Breast epithelium (tissue), 3 donors: ENCODE data around the gene TMEM18.

ENCODE experiments used
- POLR2A ChIP-seq: fragments of 450-650 bp; IDR thresholded peaks from one replicate; pipeline ENCODE4 v1.6.1; 2016; ENCODE audit warnings: antibody characterized with exemption, mild to moderate bottlenecking, moderate library complexity
- POLR2AphosphoS5 ChIP-seq, 3 donors: sonication (generic); formaldehyde crosslinking; IDR thresholded peaks; one replicate each; pipeline ENCODE4 v1.6.1; 2017; ENCODE audit warnings: antibody characterized with exemption in 3 of 3
- TF ChIP-seq, protein P1 (sequence below), 3 donors: fragments of 450-650 bp; IDR thresholded peaks; one replicate each; pipeline ENCODE4 v1.5.1; 2016 to 2017; ENCODE audit warnings: antibody characterized with exemption in 3 of 3, mild to moderate bottlenecking in 3 of 3, moderate library complexity in 3 of 3

DNA sequence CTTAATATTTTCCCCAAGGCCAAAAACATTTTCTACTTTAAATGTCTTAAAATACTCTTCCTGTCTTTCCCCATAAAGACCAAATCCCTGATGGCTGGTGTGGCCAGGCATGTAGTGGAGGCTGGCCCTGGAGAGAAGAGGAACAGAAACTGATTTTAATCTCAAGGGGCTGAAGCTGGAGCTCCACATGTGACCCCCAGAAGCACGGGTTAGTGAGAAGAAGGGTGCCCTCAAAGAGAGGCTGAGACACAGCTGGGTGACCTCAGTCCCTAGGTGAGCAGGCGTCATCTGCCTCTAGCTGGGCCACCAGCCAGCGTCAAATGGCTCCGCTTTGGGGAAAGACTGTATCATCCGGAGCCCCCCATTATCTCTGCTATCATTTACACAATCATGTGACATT, 19.3 kb upstream of the TMEM18 start:
- TF ChIP-seq, protein P1, sequence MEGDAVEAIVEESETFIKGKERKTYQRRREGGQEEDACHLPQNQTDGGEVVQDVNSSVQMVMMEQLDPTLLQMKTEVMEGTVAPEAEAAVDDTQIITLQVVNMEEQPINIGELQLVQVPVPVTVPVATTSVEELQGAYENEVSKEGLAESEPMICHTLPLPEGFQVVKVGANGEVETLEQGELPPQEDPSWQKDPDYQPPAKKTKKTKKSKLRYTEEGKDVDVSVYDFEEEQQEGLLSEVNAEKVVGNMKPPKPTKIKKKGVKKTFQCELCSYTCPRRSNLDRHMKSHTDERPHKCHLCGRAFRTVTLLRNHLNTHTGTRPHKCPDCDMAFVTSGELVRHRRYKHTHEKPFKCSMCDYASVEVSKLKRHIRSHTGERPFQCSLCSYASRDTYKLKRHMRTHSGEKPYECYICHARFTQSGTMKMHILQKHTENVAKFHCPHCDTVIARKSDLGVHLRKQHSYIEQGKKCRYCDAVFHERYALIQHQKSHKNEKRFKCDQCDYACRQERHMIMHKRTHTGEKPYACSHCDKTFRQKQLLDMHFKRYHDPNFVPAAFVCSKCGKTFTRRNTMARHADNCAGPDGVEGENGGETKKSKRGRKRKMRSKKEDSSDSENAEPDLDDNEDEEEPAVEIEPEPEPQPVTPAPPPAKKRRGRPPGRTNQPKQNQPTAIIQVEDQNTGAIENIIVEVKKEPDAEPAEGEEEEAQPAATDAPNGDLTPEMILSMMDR (IDR thresholded peaks at IDR 0.05), result no peak
- no peak for TF ChIP-seq POLR2AphosphoS5 (IDR thresholded peaks at IDR 0.05)
- no peak for TF ChIP-seq POLR2A
